ENCODE measurements around the gene KCNK3.

The KCNK3 gene

DNA sequence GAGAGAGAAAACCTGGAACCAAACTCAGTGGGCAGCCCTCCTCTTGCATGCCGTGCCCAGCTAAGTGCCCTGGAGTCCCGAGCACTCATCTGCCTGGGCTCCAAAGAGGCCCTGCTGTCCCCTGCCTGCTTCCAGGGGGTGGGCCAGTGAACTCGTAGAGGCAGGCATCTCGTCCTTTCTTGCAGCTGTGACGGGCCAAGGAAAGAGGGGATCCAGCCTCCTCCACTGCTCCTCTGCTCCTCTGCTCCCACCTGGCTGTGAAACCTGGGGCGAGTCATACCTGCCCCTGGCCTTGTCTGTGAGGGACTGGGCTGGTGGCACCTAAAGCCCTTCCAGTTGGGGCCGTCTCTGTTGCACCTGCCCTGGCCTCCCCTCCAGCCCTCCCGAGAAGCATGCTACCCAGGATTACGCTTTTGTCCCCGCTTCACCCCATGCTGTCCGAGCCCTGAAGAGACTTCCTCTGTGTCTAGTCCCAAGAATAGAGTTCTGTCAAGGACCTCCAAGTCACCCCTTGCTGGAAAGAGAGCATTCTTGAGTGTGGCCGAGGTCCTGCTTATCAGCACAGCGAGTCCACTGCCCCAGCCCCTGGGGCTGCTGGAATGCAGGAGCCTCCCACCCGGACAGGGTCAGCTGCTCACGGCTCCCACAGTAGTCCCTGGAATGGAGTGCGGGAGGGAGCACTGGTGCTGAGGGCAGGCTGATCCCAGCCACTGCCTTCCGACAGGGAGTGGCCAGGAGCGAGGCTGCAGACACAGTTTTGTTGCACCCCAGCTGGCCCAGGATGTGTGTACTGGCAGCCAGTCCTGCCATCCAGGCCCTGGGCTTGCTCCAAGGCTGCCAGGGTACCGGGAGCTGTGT lies 14.3 kb downstream of the KCNK3 start:
- intact Hi-C loops (cut with micrococcal nuclease), result no loop called here
- Mint-ChIP-seq H3K27me3 (peaks cover 3% of the 10 kb centered on the region), H3K27ac (no peak overlapping the region), H3K36me3 (ENCODE audit: low read depth) (no peaks in the 10 kb centered on the region), H3K4me1 (ENCODE audit: low read depth) (no peaks in the 10 kb centered on the region), H3K9me3 (no peaks in the 10 kb centered on the region), H3K4me3 (no peak overlapping the region)

GRCh38 chr2:26707747-26708146 lies 15.2 kb downstream of the KCNK3 start:
- no peaks in the 10 kb centered on the region for H3K4me1 Mint-ChIP-seq (ENCODE audit: low read depth)
- H3K36me3 Mint-ChIP-seq (ENCODE audit: low read depth), result no peaks in the 10 kb centered on the region
- no peaks in the 10 kb centered on the region for H3K9me3 Mint-ChIP-seq
- H3K27ac Mint-ChIP-seq, result no peak overlapping the region
- no peak overlapping the region for H3K4me3 Mint-ChIP-seq
- intact Hi-C loops (cut with micrococcal nuclease), result no loop called here
- peaks cover 4% of the 10 kb centered on the region for H3K27me3 Mint-ChIP-seq

- Mint-ChIP-seq H3K36me3 (ENCODE audit: low read depth) (no peaks in the 10 kb centered on the region), H3K27ac (no peak overlapping the region), H3K4me1 (ENCODE audit: low read depth) (no peaks in the 10 kb centered on the region), H3K9me3 (no peaks in the 10 kb centered on the region), H3K4me3 (no peak overlapping the region), H3K27me3 (peaks cover 4% of the 10 kb centered on the region)
- intact Hi-C loops (cut with micrococcal nuclease), result no loop called here
Observed at GRCh38 chr2:26708457-26708856, 15.9 kb downstream of the KCNK3 start.

- peaks cover 4% of the 10 kb centered on the region for H3K27me3 Mint-ChIP-seq
- intact Hi-C loops (cut with micrococcal nuclease), result no loop called here
- H3K36me3 Mint-ChIP-seq (ENCODE audit: low read depth), result no peaks in the 10 kb centered on the region
- no peak overlapping the region for H3K4me3 Mint-ChIP-seq
- H3K27ac Mint-ChIP-seq, result no peak overlapping the region
- H3K9me3 Mint-ChIP-seq, result no peaks in the 10 kb centered on the region
- no peaks in the 10 kb centered on the region for H3K4me1 Mint-ChIP-seq (ENCODE audit: low read depth)
Observed at GRCh38 chr2:26709323-26710110, 17.0 kb downstream of the KCNK3 start.

- Mint-ChIP-seq H3K27ac (no peak overlapping the region), H3K27me3 (peaks cover 4% of the 10 kb centered on the region), H3K36me3 (ENCODE audit: low read depth) (no peaks in the 10 kb centered on the region), H3K4me3 (no peak overlapping the region), H3K9me3 (no peaks in the 10 kb centered on the region), H3K4me1 (ENCODE audit: low read depth) (no peaks in the 10 kb centered on the region)
- intact Hi-C loops (cut with micrococcal nuclease), result no loop called here
Observed at GRCh38 chr2:26710145-26710544, 17.6 kb downstream of the KCNK3 start.

DNA sequence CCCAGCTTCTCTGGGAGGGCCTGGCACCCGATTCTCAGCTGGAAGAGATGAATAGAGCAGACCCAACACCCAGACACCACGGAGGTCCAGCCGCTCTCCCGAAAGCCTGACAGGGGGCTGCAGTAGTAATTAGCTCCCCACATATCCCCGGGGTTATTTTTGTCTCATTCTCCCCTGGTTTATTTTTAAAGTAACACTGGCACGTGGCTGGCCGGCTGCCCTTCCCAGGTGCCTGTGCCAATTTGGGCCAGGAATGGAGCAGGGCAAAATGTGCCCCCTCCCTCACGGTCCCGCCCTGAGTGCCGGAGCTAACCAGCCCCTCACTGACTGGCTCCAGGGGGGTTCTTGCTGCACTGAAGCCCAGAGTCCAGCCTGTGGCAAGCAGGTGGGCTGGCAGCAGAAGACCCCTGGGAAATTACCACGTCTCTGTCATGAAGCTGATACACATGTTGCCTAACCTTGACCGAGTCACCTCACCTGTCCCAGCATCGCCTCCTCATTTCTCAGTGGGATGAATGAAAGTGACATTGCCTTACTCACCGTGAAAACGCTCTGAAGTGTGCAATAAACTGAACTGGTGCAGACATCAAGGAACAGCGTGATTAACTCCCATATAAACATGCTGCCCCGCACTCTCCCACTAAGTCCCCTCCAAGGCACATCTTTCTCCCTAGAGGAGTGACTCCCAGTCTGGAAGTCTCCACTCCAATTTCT lies 18.4 kb downstream of the KCNK3 start:
- H3K27ac Mint-ChIP-seq, result no peak overlapping the region
- H3K4me3 Mint-ChIP-seq, result no peak overlapping the region
- intact Hi-C loops (cut with micrococcal nuclease), result no loop called here
- H3K4me1 Mint-ChIP-seq (ENCODE audit: low read depth), result no peaks in the 10 kb centered on the region
- H3K36me3 Mint-ChIP-seq (ENCODE audit: low read depth), result no peaks in the 10 kb centered on the region
- no peaks in the 10 kb centered on the region for H3K9me3 Mint-ChIP-seq
- peaks cover 4% of the 10 kb centered on the region for H3K27me3 Mint-ChIP-seq

DNA sequence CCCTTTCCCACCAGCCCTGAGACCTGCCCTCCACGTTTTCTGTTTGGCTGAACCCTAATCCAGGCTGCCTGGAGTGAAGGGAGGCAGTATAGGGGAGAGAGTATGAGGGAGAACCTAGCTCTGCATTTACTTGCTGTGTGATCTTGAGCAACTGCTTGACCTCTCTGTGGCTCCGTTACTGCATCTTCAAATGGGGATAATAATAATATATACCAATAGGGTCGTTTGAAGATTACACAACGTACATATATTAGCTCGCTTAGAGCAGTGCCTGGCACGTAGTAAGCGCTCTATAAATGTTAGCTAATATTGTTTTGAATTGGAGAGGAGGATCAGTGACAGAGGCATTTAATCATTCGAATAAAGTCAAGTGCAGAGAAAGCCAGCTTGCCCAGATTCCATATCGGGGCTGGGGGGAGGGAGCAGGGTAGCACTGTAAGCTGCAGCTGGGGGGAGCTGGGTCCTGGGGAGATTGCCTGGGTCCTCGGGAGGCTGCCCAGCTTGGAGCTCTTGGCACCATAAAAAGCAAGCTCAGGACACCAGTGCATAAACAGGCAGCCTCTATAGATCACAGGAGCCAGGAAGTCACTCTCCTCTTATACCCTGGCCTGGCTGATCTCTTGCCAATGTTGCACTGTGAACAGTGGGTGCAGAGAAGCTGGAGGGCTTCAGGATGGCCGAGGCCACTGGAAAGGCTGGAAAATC lies 19.1 kb downstream of the KCNK3 start:
- Mint-ChIP-seq H3K4me1 (ENCODE audit: low read depth) (no peaks in the 10 kb centered on the region), H3K27ac (no peak overlapping the region), H3K27me3 (peaks cover 4% of the 10 kb centered on the region), H3K4me3 (no peak overlapping the region), H3K36me3 (ENCODE audit: low read depth) (no peaks in the 10 kb centered on the region), H3K9me3 (no peaks in the 10 kb centered on the region)
- intact Hi-C loops (cut with micrococcal nuclease), result no loop called here

DNA sequence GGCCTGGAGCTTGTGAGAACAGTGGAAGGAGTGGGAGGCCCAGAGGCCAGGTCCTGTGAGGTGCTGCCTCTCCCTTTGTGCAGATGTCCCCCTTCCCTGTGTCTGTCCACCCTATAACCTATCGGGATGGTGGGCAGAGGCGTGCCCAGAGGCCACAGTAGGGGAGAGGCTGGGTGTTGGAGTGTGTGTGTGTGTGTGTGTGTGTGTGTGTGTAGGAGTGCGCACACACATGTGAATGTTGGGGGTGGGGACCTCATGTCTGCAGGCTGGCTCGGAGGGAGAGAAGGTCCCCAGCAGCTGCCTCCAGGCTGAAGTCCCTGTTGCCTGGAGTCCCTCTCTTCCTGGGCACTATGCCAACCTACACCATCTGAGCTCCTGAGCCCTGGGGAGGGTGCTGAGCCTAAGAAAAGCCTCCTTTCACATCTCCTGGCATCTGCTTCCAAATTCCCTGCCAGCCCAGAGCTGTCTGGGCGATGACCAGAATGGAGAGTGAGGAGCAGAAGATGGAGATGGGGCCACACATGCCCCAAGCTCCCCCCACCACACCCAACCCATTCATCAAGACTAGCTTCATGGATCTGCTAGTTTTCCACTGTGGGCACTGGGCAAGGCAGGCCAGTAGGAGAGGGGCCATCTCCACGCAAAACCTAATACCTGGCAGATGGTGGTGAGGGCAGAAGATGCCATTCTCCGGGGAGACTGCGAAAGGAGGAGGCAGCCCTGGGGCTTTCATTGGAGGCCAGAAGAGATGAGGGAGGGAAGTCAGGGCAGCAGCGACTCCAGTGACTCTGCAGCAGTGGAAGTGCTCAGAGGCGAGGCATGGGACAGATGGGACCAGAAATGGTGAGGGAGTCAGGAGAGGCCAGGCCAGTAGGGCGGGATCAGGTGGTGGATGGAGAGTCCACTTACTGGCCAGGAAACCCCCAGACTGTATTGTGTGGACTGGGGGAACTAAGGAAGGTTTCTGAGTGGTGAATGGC lies 20.3 kb downstream of the KCNK3 start:
- H3K36me3 Mint-ChIP-seq (ENCODE audit: low read depth), result no peaks in the 10 kb centered on the region
- H3K27ac Mint-ChIP-seq, result no peak overlapping the region
- no peaks in the 10 kb centered on the region for H3K4me1 Mint-ChIP-seq (ENCODE audit: low read depth)
- no peak overlapping the region for H3K4me3 Mint-ChIP-seq
- intact Hi-C loops (cut with micrococcal nuclease), result no loop called here
- peaks cover 4% of the 10 kb centered on the region for H3K27me3 Mint-ChIP-seq
- H3K9me3 Mint-ChIP-seq, result no peaks in the 10 kb centered on the region

DNA sequence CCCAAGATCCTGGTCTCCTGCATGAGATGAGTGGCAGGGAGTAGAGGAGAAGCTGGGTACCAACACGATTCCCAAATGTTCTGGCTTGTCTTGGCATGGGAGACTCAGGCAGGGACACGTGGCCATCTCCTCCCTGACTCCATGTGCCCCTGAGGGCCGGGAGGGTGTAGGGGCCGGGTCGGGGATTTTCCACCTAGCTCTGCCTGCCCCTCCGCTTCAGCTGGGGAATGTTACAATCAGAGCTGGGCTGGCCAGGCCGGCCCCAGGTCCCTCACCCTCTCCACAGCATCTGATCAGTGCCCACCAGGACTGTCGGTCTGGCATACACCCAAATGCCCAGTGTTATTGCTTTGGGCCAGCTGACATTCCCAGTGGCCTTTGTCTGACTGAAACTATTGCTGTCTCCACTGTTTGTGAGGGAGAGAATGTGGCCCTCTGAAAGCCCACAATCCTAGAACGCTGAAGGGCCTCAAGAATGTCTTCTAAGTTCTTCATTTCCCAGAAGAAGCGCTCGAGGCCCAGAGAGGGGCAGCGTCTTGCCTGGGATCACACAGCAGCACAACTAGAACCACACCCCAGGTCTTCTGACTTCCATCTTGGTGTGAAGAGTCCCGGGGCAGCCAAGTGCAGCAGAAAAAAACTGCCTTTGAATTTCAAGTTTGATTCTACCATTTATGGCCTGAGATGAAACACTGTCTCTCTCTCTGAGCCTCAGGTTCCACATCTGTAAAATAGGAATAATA lies 23.2 kb downstream of the KCNK3 start:
- Mint-ChIP-seq H3K4me1 (ENCODE audit: low read depth) (no peaks in the 10 kb centered on the region), H3K36me3 (ENCODE audit: low read depth) (no peaks in the 10 kb centered on the region), H3K27ac (no peak overlapping the region), H3K4me3 (no peak overlapping the region), H3K27me3 (peaks cover 1% of the 10 kb centered on the region), H3K9me3 (no peaks in the 10 kb centered on the region)
- intact Hi-C loops (cut with micrococcal nuclease), result no loop called here

DNA sequence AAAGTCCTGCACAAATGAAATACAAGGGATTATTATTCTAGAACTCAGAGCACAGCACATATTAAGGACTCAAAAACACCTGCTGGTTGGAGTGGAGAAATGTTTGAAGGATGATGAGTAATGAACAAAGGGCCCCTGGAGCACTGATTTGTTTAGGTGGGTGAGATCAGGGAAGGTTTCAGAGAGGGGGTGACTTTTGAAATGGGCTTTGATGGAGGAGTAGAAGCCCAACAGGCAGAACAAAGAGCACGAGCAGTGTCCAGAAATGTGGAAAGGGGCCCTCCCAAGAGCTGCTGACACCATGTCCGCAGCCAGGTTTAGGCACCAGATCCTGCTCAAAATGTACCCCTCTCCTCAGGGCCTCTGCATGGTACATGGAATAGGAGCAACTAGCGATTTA lies 23.8 kb downstream of the KCNK3 start:
- intact Hi-C loops (cut with micrococcal nuclease), result no loop called here
- H3K4me1 Mint-ChIP-seq (ENCODE audit: low read depth), result no peaks in the 10 kb centered on the region
- H3K9me3 Mint-ChIP-seq, result no peaks in the 10 kb centered on the region
- H3K4me3 Mint-ChIP-seq, result no peak overlapping the region
- no peaks in the 10 kb centered on the region for H3K36me3 Mint-ChIP-seq (ENCODE audit: low read depth)
- H3K27ac Mint-ChIP-seq, result no peak overlapping the region
- H3K27me3 Mint-ChIP-seq, result peaks cover 1% of the 10 kb centered on the region

DNA sequence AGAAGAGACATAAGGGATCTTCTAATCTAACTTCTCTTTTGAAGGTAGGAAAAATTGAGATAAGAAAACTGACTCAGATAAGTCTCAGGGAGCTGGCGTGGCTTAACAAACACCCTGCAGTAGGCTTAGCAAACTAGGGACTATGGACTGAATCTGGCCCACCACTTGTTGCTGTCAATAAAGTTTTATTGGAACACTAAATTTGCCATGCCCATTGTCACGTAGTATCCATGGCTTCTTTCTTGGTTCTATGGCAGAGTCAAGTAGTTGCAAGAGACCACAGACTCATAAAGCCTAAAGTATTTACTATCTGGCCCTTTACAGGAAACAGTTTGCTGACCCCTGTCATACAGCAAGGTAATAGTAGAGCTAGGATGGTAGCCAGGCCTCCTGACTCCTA lies 24.2 kb downstream of the KCNK3 start:
- intact Hi-C loops (cut with micrococcal nuclease), result no loop called here
- H3K27me3 Mint-ChIP-seq, result peaks cover 1% of the 10 kb centered on the region
- no peak overlapping the region for H3K27ac Mint-ChIP-seq
- H3K9me3 Mint-ChIP-seq, result no peaks in the 10 kb centered on the region
- H3K4me1 Mint-ChIP-seq (ENCODE audit: low read depth), result no peaks in the 10 kb centered on the region
- no peaks in the 10 kb centered on the region for H3K36me3 Mint-ChIP-seq (ENCODE audit: low read depth)
- no peak overlapping the region for H3K4me3 Mint-ChIP-seq

DNA sequence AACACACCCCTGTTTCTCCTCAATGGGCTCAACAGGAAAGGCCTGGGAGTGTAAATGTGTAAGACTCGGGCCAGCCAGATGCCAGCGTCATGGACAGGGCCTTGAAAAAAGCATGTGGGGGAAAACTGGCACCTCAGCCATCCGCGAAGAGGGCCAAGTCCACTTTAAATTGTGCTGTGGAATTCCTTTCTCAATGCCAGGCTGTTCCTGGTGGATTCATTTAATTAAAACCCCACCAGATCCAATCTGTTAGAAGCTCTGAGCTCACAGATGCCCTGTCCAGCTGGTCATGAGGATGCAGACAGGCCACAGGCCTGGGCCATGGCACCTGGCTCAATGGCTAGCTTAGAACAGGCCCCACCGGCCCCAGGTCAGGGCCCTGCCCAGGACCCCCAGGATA lies 24.8 kb downstream of the KCNK3 start:
- Mint-ChIP-seq H3K27ac (no peak overlapping the region), H3K4me1 (ENCODE audit: low read depth) (no peaks in the 10 kb centered on the region)

More for the DNA sequence above, 24.8 kb downstream of the KCNK3 start:
- Mint-ChIP-seq H3K9me3 (no peaks in the 10 kb centered on the region), H3K27me3 (no peaks in the 10 kb centered on the region), H3K4me3 (no peak overlapping the region), H3K36me3 (ENCODE audit: low read depth) (no peaks in the 10 kb centered on the region)
- intact Hi-C loops (cut with micrococcal nuclease), result no loop called here

Measured in dendritic cell treated with granulocyte-macrophage colony-stimulating factor and Interleukin-4, amounts not matched to agents 40 ng/mL and 50 ng/mL, for 4 days (primary cell).